AG04450 (cell line): ENCODE measurements around the gene DOC2B. TPM values are rescaled to one million over a fixed set of nuclear protein-coding genes. Genes with fewer than 3 reads are reported as not detected.

Source experiments
- CTCF ChIA-PET: fragments of 300-600, 350-600 bp; formaldehyde crosslinking; extraction: SDS; loops from one replicate; lab custom pipeline; 2022; ENCODE audit warnings: antibody characterized with exemption, inconsistent platforms; lab: Charles Lee
- POLR2A ChIA-PET: fragments of 350-600 bp; formaldehyde crosslinking; extraction: SDS; loops from one replicate; lab custom pipeline; 2021; ENCODE audit warnings: antibody characterized with exemption, inconsistent platforms; lab: Yijun Ruan, JAX
- DNase-seq: peaks from one replicate; pipeline ENCODE4 v3.0.0-alpha.2; 2011; ENCODE audit warnings: low read depth, low spot score
- H3K27ac ChIP-seq: one replicate; pipeline ENCODE4 v1.5.1; 2012; ENCODE audit warnings: low read depth, low read length, control low read depth
- H3K27me3 ChIP-seq: one replicate; pipeline ENCODE4 v1.6.0; 2012; ENCODE audit warnings: low read length; ENCODE audit not compliant: control insufficient read depth, insufficient read depth
- H3K4me3 ChIP-seq: 2 replicates; pipeline ENCODE4 v1.5.1; 2011; ENCODE audit warnings: mild to moderate bottlenecking, low read depth, low read length, control low read depth
- H3K9me3 ChIP-seq: 2 replicates; pipeline ENCODE4 v1.5.1; 2012; ENCODE audit warnings: low read length; ENCODE audit not compliant: control insufficient read depth, insufficient read depth
- CTCF ChIP-seq: IDR thresholded peaks from 2 replicates; pipeline ENCODE4 v1.5.1; 2011; ENCODE audit warnings: low read depth, low read length, control low read depth, inconsistent platforms
- polyA plus RNA-seq: library from polyadenylated mRNA; depleted of rRNA; stranded (reverse); fragments of >200 nt; gene quantifications from 2 replicates; pipeline ENCODE4 v1.2.3, GENCODE V29; 2011

DOC2B gene
- polyA plus RNA-seq, 1 experiment: not detected

GRCh38 chr17:197352-197751, 15.9 kb upstream of the DOC2B start:
- Histone ChIP-seq H3K9me3 (peaks cover 20% of the 10 kb centered on the region), H3K27ac (no peak overlapping the region), H3K27me3 (peaks cover 19% of the 10 kb centered on the region), H3K4me3 (no peak overlapping the region)
- CTCF ChIA-PET: no interaction called here
- no peak for TF ChIP-seq CTCF
- no peak for DNase-seq
- POLR2A ChIA-PET: no interaction called here

GRCh38 chr17:194828-195602, 13.6 kb upstream of the DOC2B start:
- CTCF ChIA-PET: no interaction called here
- TF ChIP-seq CTCF: no peak

GRCh38 chr17:193841-194806, 12.7 kb upstream of the DOC2B start:
- POLR2A ChIA-PET: no interaction called here
- CTCF ChIA-PET: no interaction called here

More at GRCh38 chr17:194828-195602, 13.6 kb upstream of the DOC2B start:
- H3K4me3 ChIP-seq: no peak overlapping the region
- no peak for DNase-seq
- peaks cover 20% of the 10 kb centered on the region for H3K9me3 ChIP-seq
- POLR2A ChIA-PET: no interaction called here
- peaks cover 16% of the 10 kb centered on the region for H3K27me3 ChIP-seq
- no peak overlapping the region for H3K27ac ChIP-seq

GRCh38 chr17:193426-193810, 12.0 kb upstream of the DOC2B start:
- no peak for TF ChIP-seq CTCF
- Histone ChIP-seq H3K27me3 (peaks cover 11% of the 10 kb centered on the region), H3K9me3 (peaks cover 19% of the 10 kb centered on the region), H3K27ac (no peak overlapping the region), H3K4me3 (no peak overlapping the region)
- CTCF ChIA-PET: no interaction called here
- POLR2A ChIA-PET: no interaction called here
- no peak for DNase-seq

More at GRCh38 chr17:193841-194806, 12.7 kb upstream of the DOC2B start:
- Histone ChIP-seq H3K27ac (no peak overlapping the region), H3K27me3 (peaks cover 11% of the 10 kb centered on the region), H3K9me3 (peaks cover 20% of the 10 kb centered on the region), H3K4me3 (no peak overlapping the region)
- no peak for TF ChIP-seq CTCF
- no peak for DNase-seq
